GM12801 (cell line): ENCODE results near the gene GALNT6.

Source experiments
- CTCF ChIP-seq: IDR thresholded peaks from one replicate; pipeline ENCODE4 v1.5.1; 2011; ENCODE audit warnings: control low read depth; ENCODE audit not compliant: insufficient read length; ENCODE audit errors: extremely low read depth

Gene GALNT6

GRCh38 chr12:51361161-51362016 is 29.8 kb downstream of the GALNT6 start:
- TF ChIP-seq CTCF: no peak

DNA sequence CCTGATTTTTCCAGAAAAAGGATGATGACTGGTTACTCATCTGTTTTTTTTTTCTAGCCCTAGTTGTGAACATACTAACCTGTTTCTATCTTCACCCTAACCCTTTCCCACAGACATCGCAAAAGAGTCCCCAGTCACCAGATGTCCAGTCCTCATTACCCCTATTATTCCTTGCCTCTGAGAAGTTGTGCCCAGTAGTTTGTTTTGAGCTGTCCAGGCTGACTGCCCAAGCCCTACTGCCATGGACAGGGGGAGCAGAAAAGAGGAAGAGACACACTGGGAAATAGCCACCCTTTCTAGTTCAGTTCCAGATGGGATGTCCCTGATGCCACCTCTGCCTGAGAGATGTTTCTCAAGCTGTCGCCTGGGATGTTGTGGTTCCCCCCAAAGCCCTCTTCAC is 30.9 kb downstream of the GALNT6 start:
- TF ChIP-seq CTCF: no peak

DNA sequence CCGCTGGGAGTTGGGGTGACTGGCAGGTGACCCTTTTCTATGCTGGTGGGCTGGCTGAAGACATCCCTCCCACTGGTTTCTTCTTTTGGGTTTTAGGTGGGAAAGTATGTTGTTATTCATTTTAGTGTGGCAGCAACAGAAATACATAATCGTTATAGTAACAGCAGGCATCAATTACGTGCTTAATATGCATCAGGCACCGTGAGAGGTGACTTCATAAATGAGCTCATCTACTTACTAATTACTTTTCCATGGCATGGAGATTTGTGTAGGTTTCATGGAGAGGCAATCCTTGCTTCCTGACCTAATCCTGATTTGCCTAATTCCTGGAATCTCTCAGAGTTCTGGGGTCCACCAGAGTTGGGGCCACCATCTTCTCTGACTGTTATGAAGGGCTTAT is 31.4 kb downstream of the GALNT6 start:
- TF ChIP-seq CTCF: no peak

- TF ChIP-seq CTCF: no peak
Observed at GRCh38 chr12:51358496-51358895, 32.7 kb downstream of the GALNT6 start.

DNA sequence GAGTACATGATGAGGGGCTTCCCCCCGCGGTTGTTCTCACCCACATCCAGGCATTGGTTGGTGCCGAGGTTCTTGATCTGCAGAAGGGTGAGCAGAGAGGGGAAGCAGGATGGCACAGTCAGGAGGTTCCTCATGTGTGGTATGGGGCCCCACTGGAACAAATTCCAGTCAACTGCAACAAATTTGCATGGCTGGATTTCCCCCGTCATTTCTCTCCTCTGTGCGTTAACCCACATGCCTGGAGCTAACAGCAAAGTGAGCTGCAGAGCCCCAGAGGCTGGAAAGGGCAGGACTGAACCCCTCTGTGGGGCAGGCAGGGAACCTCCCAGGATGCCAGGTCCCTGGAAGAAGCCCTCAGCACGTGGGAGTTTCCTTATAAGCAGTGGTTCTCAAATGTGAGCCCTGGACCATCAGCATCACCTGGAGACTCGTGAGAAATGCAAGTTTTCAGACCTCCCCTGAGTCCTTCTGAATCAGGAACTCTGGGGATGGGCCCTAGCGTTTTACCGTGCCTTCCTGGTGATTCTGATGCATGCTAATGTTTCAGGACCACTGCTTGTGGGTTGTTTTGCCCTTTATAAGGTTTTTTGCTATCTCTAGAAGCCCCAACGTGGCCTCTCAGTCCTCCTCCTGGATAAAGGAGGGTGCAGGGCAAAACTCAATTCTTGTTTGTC is 33.7 kb downstream of the GALNT6 start:
- no peak for TF ChIP-seq CTCF

DNA sequence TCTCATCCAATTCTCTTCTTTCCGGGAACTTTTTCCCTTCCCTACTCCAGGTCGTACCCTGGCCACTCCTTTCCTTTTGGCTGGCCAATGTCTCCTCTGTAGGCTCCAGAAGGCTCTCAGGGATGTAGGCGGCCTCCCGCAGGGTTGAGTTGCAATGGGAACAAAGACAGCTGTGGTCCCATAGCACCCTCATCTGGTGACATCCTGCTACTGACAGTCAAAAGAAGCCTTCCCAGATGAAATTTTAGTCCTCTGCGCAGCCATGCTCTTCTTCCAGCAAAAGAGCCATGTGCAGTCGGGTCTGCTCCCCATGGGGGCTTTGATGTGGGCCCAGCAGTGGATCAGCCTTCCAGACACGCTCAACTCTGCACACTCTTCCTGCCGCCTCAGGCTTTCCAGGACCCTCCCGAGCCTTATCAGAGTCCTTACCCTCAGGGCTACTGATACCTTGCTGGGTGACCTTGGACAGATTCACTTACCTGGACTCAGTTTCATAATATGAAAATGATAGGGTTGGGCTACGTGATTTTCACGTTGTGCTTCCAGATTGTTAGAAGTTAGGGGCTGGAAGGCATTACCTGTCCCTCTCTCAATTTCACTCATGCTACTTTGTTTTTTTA is 39.2 kb downstream of the GALNT6 start:
- TF ChIP-seq CTCF: no peak

DNA sequence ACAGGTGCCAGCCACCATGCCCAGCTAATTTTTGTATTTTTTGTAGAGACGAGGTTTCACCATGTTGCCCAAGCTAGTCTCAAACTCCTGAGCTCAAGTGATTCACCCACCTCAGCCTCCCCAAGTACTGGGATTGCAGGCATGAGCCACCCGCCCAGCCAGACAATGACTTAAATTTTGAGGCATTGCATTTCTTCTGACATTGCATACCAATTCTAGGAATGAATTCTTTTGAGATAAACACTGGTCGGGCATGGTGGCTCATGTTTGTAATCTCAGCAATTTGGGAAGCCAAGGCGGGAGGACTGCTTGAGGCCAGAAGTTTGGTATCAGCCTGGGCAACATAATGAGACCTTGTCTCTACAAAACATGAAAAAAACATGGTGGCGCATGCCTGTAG is 42.2 kb downstream of the GALNT6 start:
- no peak for TF ChIP-seq CTCF
